GM12801 (cell line): Measurements from ENCODE around the gene TAS2R13.

Experiments used
- CTCF ChIP-seq: IDR thresholded peaks from one replicate; pipeline ENCODE4 v1.5.1; 2011; ENCODE audit warnings: control low read depth; ENCODE audit not compliant: insufficient read length; ENCODE audit errors: extremely low read depth

The TAS2R13 gene

GRCh38 chr12:10873378-10873777 lies 36.0 kb downstream of the TAS2R13 start:
- TF ChIP-seq CTCF, result no peak

GRCh38 chr12:10867381-10867780 lies 42.0 kb downstream of the TAS2R13 start:
- TF ChIP-seq CTCF, result no peak

- TF ChIP-seq CTCF, result no peak
These were observed 45.7 kb downstream of the TAS2R13 start for GRCh38 chr12:10863512-10864218.

- TF ChIP-seq CTCF, result no peak
These were observed 48.0 kb downstream of the TAS2R13 start for GRCh38 chr12:10861366-10861765.
